Activated CD8-positive, alpha-beta T cell treated with anti-CD3 and anti-CD28 coated beads for 36 hours (primary cell): Measurements from ENCODE around the gene RHOG. TPM values are rescaled to one million over a fixed set of nuclear protein-coding genes. Genes with fewer than 3 reads are reported as not detected.
A peak's percentile ranks its signal among the peaks of the same experiment; 100 is the strongest.
"Not testable (repeated sequence)": the region's sequence is repeated elsewhere in the genome, so short reads cannot be mapped to it uniquely, and the experiment has no call there.

Experiments used
- ATAC-seq: fragments of 200-7000 bp; cut with Tn5 transposase; one replicate; pipeline ENCODE4 v1.10.0; 2021; ENCODE audit warnings: mild to moderate bottlenecking, moderate library complexity
- CTCF ChIA-PET: fragments of 350-600 bp; sonication (Branson Sonifier 250); formaldehyde crosslinking; loops from one replicate; lab custom pipeline; 2021; ENCODE audit warnings: antibody characterized with exemption; lab: Charles Lee
- POLR2A ChIA-PET: fragments of 350-600 bp; sonication (Branson Sonifier 250); formaldehyde crosslinking; loops from one replicate; lab custom pipeline; 2021; ENCODE audit warnings: antibody characterized with exemption; lab: Charles Lee
- DNase-seq: peaks from one replicate; pipeline ENCODE4 v3.0.0-alpha.2; 2020
- H3K27ac Mint-ChIP-seq: one replicate; pipeline ENCODE4 v1.8.0; 2021; ENCODE audit warnings: mild to moderate bottlenecking, mixed read lengths
- H3K27me3 Mint-ChIP-seq: one replicate; pipeline ENCODE4 v1.8.0; 2021; ENCODE audit warnings: mixed read lengths
- H3K36me3 Mint-ChIP-seq: one replicate; pipeline ENCODE4 v1.8.0; 2021; ENCODE audit warnings: low read depth, mixed read lengths
- H3K4me1 Mint-ChIP-seq: one replicate; pipeline ENCODE4 v1.8.0; 2021; ENCODE audit warnings: low read depth, mixed read lengths
- H3K4me3 Mint-ChIP-seq: one replicate; pipeline ENCODE4 v1.8.0; 2021; ENCODE audit warnings: mild to moderate bottlenecking, moderate library complexity, mixed read lengths
- H3K9me3 Mint-ChIP-seq: one replicate; pipeline ENCODE4 v1.8.0; 2021; ENCODE audit warnings: mixed read lengths
- CTCF ChIP-seq: fragments of 200-600 bp; IDR thresholded peaks from one replicate; pipeline ENCODE4 v1.8.0; 2022; ENCODE audit warnings: antibody characterized with exemption, mild to moderate bottlenecking
- intact Hi-C: fragments of 100-400 bp; cut with micrococcal nuclease; formaldehyde crosslinking; loops from one replicate; pipeline ENCODE4 v1.10.0; 2022
- total RNA-seq, 2 experiments: library from RNA; stranded (reverse); gene quantifications; one replicate each; pipeline ENCODE4 v1.2.3, GENCODE V29; 2021

Gene RHOG
- total RNA-seq, 2 experiments from 2014 or later = 176 to 188 TPM

GRCh38 chr11:3795131-3796001 lies 45.4 kb downstream of the RHOG start:
- POLR2A ChIA-PET = interaction anchor here (0.6 to 2.5 kb wide), 7 partner anchors 8 to 60 kb away, joined by 3 to 9 read pairs (median 3); partner anchors contain the start of genes RHOG and STIM1
- TF ChIP-seq CTCF = no peak
- ATAC-seq (no peak), DNase-seq (no peak)
- peaks cover 43% of the 10 kb centered on the region for H3K36me3 Mint-ChIP-seq
- intact Hi-C loops = loop anchor here (5.0 kb wide), 1 partner anchor 42 kb away; no protein-coding TSS in a partner anchor
- CTCF ChIA-PET = interaction anchor here (0.6 to 1.9 kb wide), 7 partner anchors 9 to 278 kb away, joined by 3 to 8 read pairs (median 3); no protein-coding TSS in a partner anchor
- peaks cover 49% of the 10 kb centered on the region for H3K4me1 Mint-ChIP-seq
- peak overlapping the region; percentile 99 for H3K27ac Mint-ChIP-seq
- H3K27me3 Mint-ChIP-seq = no peaks in the 10 kb centered on the region
- peak overlapping the region; percentile 90 for H3K4me3 Mint-ChIP-seq
- no peaks in the 10 kb centered on the region for H3K9me3 Mint-ChIP-seq

GRCh38 chr11:3794387-3794786 lies 46.4 kb downstream of the RHOG start:
- H3K4me3 Mint-ChIP-seq, DNase-seq, ATAC-seq, intact Hi-C loops, H3K27me3 Mint-ChIP-seq, H3K9me3 Mint-ChIP-seq: not testable (repeated sequence)
- peaks cover 47% of the 10 kb centered on the region for H3K36me3 Mint-ChIP-seq
- peaks cover 48% of the 10 kb centered on the region for H3K4me1 Mint-ChIP-seq
- POLR2A ChIA-PET = interaction anchor here (1.1 to 1.7 kb wide), 3 partner anchors 15 to 61 kb away, joined by 3 to 4 read pairs (median 3); partner anchors contain the start of gene STIM1
- peak overlapping the region; percentile 55 for H3K27ac Mint-ChIP-seq
- CTCF ChIA-PET = interaction anchor here (0.6 to 1.1 kb wide), 4 partner anchors 13 to 117 kb away, joined by 3 read pairs; partner anchors contain the start of gene STIM1

- POLR2A ChIA-PET = interaction anchor here (1.2 to 1.8 kb wide), 3 partner anchors 9 to 30 kb away, joined by 3 to 9 read pairs (median 3); partner anchors contain the start of gene NUP98
- Mint-ChIP-seq H3K4me1 (peaks cover 70% of the 10 kb centered on the region), H3K27me3 (no peaks in the 10 kb centered on the region), H3K4me3 (no peak overlapping the region), H3K27ac (peak overlapping the region; percentile 65), H3K36me3 (peaks cover 41% of the 10 kb centered on the region), H3K9me3 (no peaks in the 10 kb centered on the region)
- intact Hi-C loops = no loop called here
- DNase-seq (no peak), ATAC-seq (no peak)
- TF ChIP-seq CTCF = no peak
- CTCF ChIA-PET = interaction anchor here (0.9 to 5.3 kb wide), 3 partner anchors 9 to 21 kb away, joined by 4 to 43 read pairs (median 6); partner anchors contain the start of gene PGAP2
These were observed 53.9 kb downstream of the RHOG start for GRCh38 chr11:3786781-3787428.

- H3K9me3 Mint-ChIP-seq = no peaks in the 10 kb centered on the region
- ChIA-PET CTCF (interaction anchor here (1.1 to 5.3 kb wide), 5 partner anchors 9 to 290 kb away, joined by 3 to 43 read pairs (median 4); partner anchors contain the start of gene PGAP2), POLR2A (no interaction called here)
- H3K27ac Mint-ChIP-seq = peak overlapping the region; percentile 70
- intact Hi-C loops = no loop called here
- DNase-seq (no peak), ATAC-seq (no peak)
- H3K4me3 Mint-ChIP-seq = no peak overlapping the region
- H3K36me3 Mint-ChIP-seq = peaks cover 51% of the 10 kb centered on the region
- no peak for TF ChIP-seq CTCF
- peaks cover 62% of the 10 kb centered on the region for H3K4me1 Mint-ChIP-seq
- H3K27me3 Mint-ChIP-seq = no peaks in the 10 kb centered on the region
These were observed 57.1 kb downstream of the RHOG start for GRCh38 chr11:3783611-3784010.

- no peak for TF ChIP-seq CTCF
- no peaks in the 10 kb centered on the region for H3K9me3 Mint-ChIP-seq
- H3K27me3 Mint-ChIP-seq = no peaks in the 10 kb centered on the region
- H3K27ac Mint-ChIP-seq = peak overlapping the region; percentile 64
- ChIA-PET CTCF (interaction anchor here (1.1 to 5.3 kb wide), 3 partner anchors 15 to 290 kb away, joined by 4 to 43 read pairs (median 5); partner anchors contain the start of gene PGAP2), POLR2A (no interaction called here)
- H3K4me1 Mint-ChIP-seq = peaks cover 60% of the 10 kb centered on the region
- H3K4me3 Mint-ChIP-seq = no peak overlapping the region
- no peak for DNase-seq
- ATAC-seq = no peak
- H3K36me3 Mint-ChIP-seq = peaks cover 55% of the 10 kb centered on the region
- intact Hi-C loops = no loop called here
These were observed 57.8 kb downstream of the RHOG start for GRCh38 chr11:3782963-3783362.
